NCI-H2171 treated with DMSO at 0.1 percent for 48 hours (cell line): Measurements from ENCODE around the gene CRELD1.
A peak's percentile ranks its signal among the peaks of the same experiment; 100 is the strongest.
"Not testable (repeated sequence)": the region's sequence is repeated elsewhere in the genome, so short reads cannot be mapped to it uniquely, and the experiment has no call there.

ENCODE experiments used
- DNase-seq: peaks from one replicate; lab custom pipeline; 2025; lab: John Stamatoyannopoulos, UW

The CRELD1 gene

GRCh38 chr3:9935966-9936510 lies 2.4 kb downstream of the CRELD1 start:
- DNase-seq: no peak

GRCh38 chr3:9937486-9938238 lies 4.0 kb downstream of the CRELD1 start:
- no peak for DNase-seq

GRCh38 chr3:9938966-9939365 lies 5.3 kb downstream of the CRELD1 start:
- DNase-seq: no peak

GRCh38 chr3:9939906-9940305 lies 6.3 kb downstream of the CRELD1 start:
- DNase-seq: not testable (repeated sequence)

- no peak for DNase-seq
Observed at GRCh38 chr3:9940746-9941145, 7.1 kb downstream of the CRELD1 start.

GRCh38 chr3:9942164-9942563 lies 8.5 kb downstream of the CRELD1 start:
- no peak for DNase-seq

- DNase-seq: no peak
Observed at GRCh38 chr3:9942934-9943690, 9.5 kb downstream of the CRELD1 start.

- DNase-seq: no peak
Observed at GRCh38 chr3:9944271-9944670, 10.6 kb downstream of the CRELD1 start.

GRCh38 chr3:9945358-9945757 lies 11.7 kb downstream of the CRELD1 start:
- DNase-seq: no peak

GRCh38 chr3:9946112-9947024 lies 12.7 kb downstream of the CRELD1 start:
- peak; percentile 75 for DNase-seq

GRCh38 chr3:9947025-9947995 lies 13.7 kb downstream of the CRELD1 start:
- DNase-seq: peak; percentile 59

GRCh38 chr3:9948586-9948985 lies 15.0 kb downstream of the CRELD1 start:
- no peak for DNase-seq

GRCh38 chr3:9949115-9949514 lies 15.5 kb downstream of the CRELD1 start:
- DNase-seq: no peak

- no peak for DNase-seq
Observed at GRCh38 chr3:9949626-9950025, 16.0 kb downstream of the CRELD1 start.

GRCh38 chr3:9951126-9951525 lies 17.5 kb downstream of the CRELD1 start:
- DNase-seq: no peak

- no peak for DNase-seq
Observed at GRCh38 chr3:9951598-9951961, 17.9 kb downstream of the CRELD1 start.

- DNase-seq: peak; percentile 41
Observed at GRCh38 chr3:9951962-9952805, 18.6 kb downstream of the CRELD1 start, which contains the start of gene PRRT3. PRRT3 (minus strand) TSS chr3:9952408; CDS start chr3:9950115, 2,293 bp downstream.

GRCh38 chr3:9955067-9955502 lies 21.5 kb downstream of the CRELD1 start:
- DNase-seq: peak; percentile 92

GRCh38 chr3:9955611-9956352 lies 22.1 kb downstream of the CRELD1 start:
- peak; percentile 21 for DNase-seq
